Trophoblast cell (in vitro differentiated cells and primary cell): ENCODE measurements around the gene PIAS1.
"Not testable (repeated sequence)": the region's sequence is repeated elsewhere in the genome, so short reads cannot be mapped to it uniquely, and the experiment has no call there.

Experiments
- DNase-seq, 2 donors: peaks; one replicate each; pipeline ENCODE4 v3.0.0-alpha.2; 2016
- H2AFZ ChIP-seq: 2 replicates; pipeline ENCODE4 v1.6.1; 2013; ENCODE audit warnings: low read length, moderate library complexity, mild to moderate bottlenecking; ENCODE audit not compliant: insufficient read depth, poor library complexity
- H2AK5ac ChIP-seq: 2 replicates; pipeline ENCODE4 v1.6.1; 2013; ENCODE audit warnings: mild to moderate bottlenecking, low read length
- H2BK120ac ChIP-seq: 2 replicates; pipeline ENCODE4 v1.6.1; 2013; ENCODE audit warnings: low read length, mild to moderate bottlenecking, moderate library complexity; ENCODE audit not compliant: insufficient read depth, poor library complexity
- H2BK12ac ChIP-seq: 2 replicates; pipeline ENCODE4 v1.6.1; 2013; ENCODE audit warnings: mild to moderate bottlenecking, low read length, moderate library complexity
- H2BK5ac ChIP-seq: 2 replicates; pipeline ENCODE4 v1.6.1; 2013; ENCODE audit warnings: low read length, low read depth, moderate library complexity, mild to moderate bottlenecking; ENCODE audit not compliant: poor library complexity
- H3K14ac ChIP-seq: 2 replicates; pipeline ENCODE4 v1.6.1; 2013; ENCODE audit warnings: mild to moderate bottlenecking, low read length
- H3K18ac ChIP-seq: 2 replicates; pipeline ENCODE4 v1.6.1; 2013; ENCODE audit warnings: mild to moderate bottlenecking, low read length
- H3K23ac ChIP-seq: 2 replicates; pipeline ENCODE4 v1.6.1; 2013; ENCODE audit warnings: low read length
- H3K27ac ChIP-seq: 2 replicates; pipeline ENCODE4 v1.5.1; 2013; ENCODE audit warnings: low read depth, mild to moderate bottlenecking, inconsistent platforms, low read length, moderate library complexity
- H3K27me3 ChIP-seq: 2 replicates; pipeline ENCODE4 v1.6.1; 2013; ENCODE audit warnings: inconsistent platforms, mild to moderate bottlenecking, low read length, moderate library complexity; ENCODE audit not compliant: insufficient read depth
- H3K36me3 ChIP-seq, 2 experiments: 1 replicate in 1 of 2; 2 replicates in 1 of 2; pipeline ENCODE4 v1.6.1; 2013; ENCODE audit warnings: low read length in 2 of 2, mild to moderate bottlenecking in 2 of 2, moderate library complexity in 1 of 2; ENCODE audit not compliant: insufficient read depth in 2 of 2, control insufficient read depth in 1 of 2
- H3K4ac ChIP-seq: 2 replicates; pipeline ENCODE4 v1.6.1; 2013; ENCODE audit warnings: low read depth, mild to moderate bottlenecking, low read length, moderate library complexity
- H3K4me1 ChIP-seq, 2 experiments: 1 replicate in 1 of 2; 2 replicates in 1 of 2; pipeline ENCODE4 v1.6.1; 2013; ENCODE audit warnings: low read length in 2 of 2, mild to moderate bottlenecking in 2 of 2, moderate library complexity in 1 of 2; ENCODE audit not compliant: insufficient read depth in 2 of 2, control insufficient read depth in 1 of 2
- H3K4me2 ChIP-seq: 2 replicates; pipeline ENCODE4 v1.6.1; 2013; ENCODE audit warnings: inconsistent platforms, mild to moderate bottlenecking, low read length, moderate library complexity
- H3K4me3 ChIP-seq: 2 replicates; pipeline ENCODE4 v1.5.1; 2013; ENCODE audit warnings: mild to moderate bottlenecking, low read depth, low read length, inconsistent platforms
- H3K79me1 ChIP-seq: one replicate; pipeline ENCODE4 v1.6.1; 2013; ENCODE audit warnings: low read length
- H3K79me2 ChIP-seq: 2 replicates; pipeline ENCODE4 v1.6.1; 2013; ENCODE audit warnings: low read length, mild to moderate bottlenecking; ENCODE audit not compliant: control insufficient read depth, insufficient read depth, poor library complexity
- H3K9ac ChIP-seq: 2 replicates; pipeline ENCODE4 v1.6.1; 2013; ENCODE audit warnings: mild to moderate bottlenecking, low read length
- H3K9me3 ChIP-seq: 2 replicates; pipeline ENCODE4 v1.6.1; 2013; ENCODE audit warnings: low read depth, mild to moderate bottlenecking, control low read depth, inconsistent platforms, low read length; ENCODE audit not compliant: insufficient read depth
- H4K12ac ChIP-seq: 2 replicates; pipeline ENCODE4 v1.6.1; 2013; ENCODE audit warnings: low read depth, mild to moderate bottlenecking, low read length, moderate library complexity
- H4K8ac ChIP-seq: 2 replicates; pipeline ENCODE4 v1.6.1; 2013; ENCODE audit warnings: low read depth, mild to moderate bottlenecking, low read length, moderate library complexity
- H4K91ac ChIP-seq: one replicate; pipeline ENCODE4 v1.6.1; 2013; ENCODE audit warnings: low read depth, mild to moderate bottlenecking, low read length, moderate library complexity
- WGBS: extraction: QIAGEN DNeasy Blood & Tissue Kit; methylation state at CpG from one replicate; pipeline ENCODE4 v1.1.7; 2013; ENCODE audit warnings: missing lambda C conversion rate; ENCODE audit not compliant: insufficient read length, insufficient coverage; ENCODE audit errors: extremely low coverage; 5-methylcytosine and 5-hydroxymethylcytosine counted together

The PIAS1 gene

GRCh38 chr15:68211656-68212320 lies 157.7 kb downstream of the PIAS1 start:
- Histone ChIP-seq H2BK120ac (no peak overlapping the region), H4K8ac (no peak overlapping the region), H3K14ac (no peak overlapping the region), H2BK12ac (no peak overlapping the region), H3K9ac (no peak overlapping the region), H3K27me3 (no peaks in the 10 kb centered on the region), H2AK5ac (no peak overlapping the region), H3K4me2 (no peak overlapping the region), H3K79me1 (no peaks in the 10 kb centered on the region), H4K91ac (no peak overlapping the region), H3K4me1 (no peaks in the 10 kb centered on the region), H2BK5ac (no peak overlapping the region), H3K4me3 (no peak overlapping the region), H3K18ac (no peak overlapping the region), H3K23ac (no peak overlapping the region), H3K4ac (no peak overlapping the region), H3K9me3 (no peaks in the 10 kb centered on the region), H3K27ac (no peak overlapping the region), H2AFZ (no peak overlapping the region), H4K12ac (no peak overlapping the region), H3K36me3 (peaks cover 12 to 20% of the 10 kb centered on the region in 2 experiments), H3K79me2 (no peaks in the 10 kb centered on the region)
- no CpG with 5 or more reads among the region's 14 CpGs for WGBS
- no peak for DNase-seq

- WGBS: no CpG with 5 or more reads among the region's 6 CpGs
- not testable (repeated sequence) for H4K8ac ChIP-seq, H3K79me1 ChIP-seq, H2BK120ac ChIP-seq, H2AK5ac ChIP-seq, H2BK12ac ChIP-seq, H3K23ac ChIP-seq, H3K18ac ChIP-seq, H3K4me3 ChIP-seq, H3K4me2 ChIP-seq, DNase-seq, H4K12ac ChIP-seq, H3K27ac ChIP-seq, H2AFZ ChIP-seq, H3K9ac ChIP-seq, H3K9me3 ChIP-seq, H3K79me2 ChIP-seq, H2BK5ac ChIP-seq, H3K4ac ChIP-seq, H3K27me3 ChIP-seq, H3K4me1 ChIP-seq, H4K91ac ChIP-seq, H3K14ac ChIP-seq
- H3K36me3 ChIP-seq: peaks cover 8 to 21% of the 10 kb centered on the region in 2 experiments
Measured at GRCh38 chr15:68213491-68213845, 159.4 kb downstream of the PIAS1 start.

- Histone ChIP-seq H3K4me3 (no peak overlapping the region), H4K12ac (no peak overlapping the region), H2BK120ac (no peak overlapping the region), H4K8ac (no peak overlapping the region), H3K36me3 (peaks cover 10 to 20% of the 10 kb centered on the region in 2 experiments), H2BK12ac (no peak overlapping the region), H3K18ac (no peak overlapping the region), H3K27ac (no peak overlapping the region), H3K9ac (no peak overlapping the region), H3K27me3 (no peaks in the 10 kb centered on the region), H2AK5ac (no peak overlapping the region), H3K79me1 (no peaks in the 10 kb centered on the region), H3K4me2 (no peak overlapping the region), H3K79me2 (no peaks in the 10 kb centered on the region), H3K4me1 (no peaks in the 10 kb centered on the region), H3K4ac (no peak overlapping the region), H4K91ac (no peak overlapping the region), H3K23ac (no peak overlapping the region), H3K9me3 (no peaks in the 10 kb centered on the region), H2AFZ (no peak overlapping the region), H2BK5ac (no peak overlapping the region), H3K14ac (no peak overlapping the region)
- DNase-seq: no peak
- no CpG with 5 or more reads among the region's 17 CpGs for WGBS
Measured at GRCh38 chr15:68213991-68214837, 160.1 kb downstream of the PIAS1 start.

- Histone ChIP-seq H3K9me3 (no peaks in the 10 kb centered on the region), H3K36me3 (peaks cover 6 to 17% of the 10 kb centered on the region in 2 experiments), H3K27me3 (no peaks in the 10 kb centered on the region), H2BK12ac (no peak overlapping the region), H3K14ac (no peak overlapping the region), H2AFZ (no peak overlapping the region), H3K4me1 (no peaks in the 10 kb centered on the region), H3K4ac (no peak overlapping the region), H3K4me2 (no peak overlapping the region), H3K18ac (no peak overlapping the region), H3K79me1 (no peaks in the 10 kb centered on the region), H3K27ac (no peak overlapping the region), H2BK120ac (no peak overlapping the region), H4K12ac (no peak overlapping the region), H4K8ac (no peak overlapping the region), H3K4me3 (no peak overlapping the region), H3K23ac (no peak overlapping the region), H4K91ac (no peak overlapping the region), H2AK5ac (no peak overlapping the region), H3K9ac (no peak overlapping the region), H2BK5ac (no peak overlapping the region), H3K79me2 (no peaks in the 10 kb centered on the region)
- WGBS: no CpG with 5 or more reads among the region's 6 CpGs
- no peak for DNase-seq
Measured at GRCh38 chr15:68214838-68215254, 160.7 kb downstream of the PIAS1 start.
